ENCODE results near the gene NFKBIB.

GRCh38 chr19:38928391-38929001 is 28.7 kb downstream of the NFKBIB start:
- TF ChIP-seq POLR2AphosphoS2 (conservative IDR thresholded peaks at IDR 0.05; ENCODE audit: low read length), result no peak
- no peak for TF ChIP-seq CTCF (IDR thresholded peaks at IDR 0.05)
- no peak for TF ChIP-seq KDM1A (IDR thresholded peaks at IDR 0.05; ENCODE audit: low read depth)
- no peak for TF ChIP-seq EP300 (IDR thresholded peaks at IDR 0.05)
- no peak for TF ChIP-seq CBX2 (IDR thresholded peaks at IDR 0.05; ENCODE audit: borderline replicate concordance, low read depth)
- TF ChIP-seq RNF2 (IDR thresholded peaks at IDR 0.05; ENCODE audit: borderline replicate concordance, low read depth), result no peak
- TF ChIP-seq REST (IDR thresholded peaks at IDR 0.05), result no peak
- TF ChIP-seq ZSCAN20 (CRISPR knock-in tag; IDR thresholded peaks at IDR 0.05), result no peak
- TF ChIP-seq POLR2A (IDR thresholded peaks at IDR 0.05; ENCODE audit: low read length), result no peak

All from A549 (cell line).